Left ventricle myocardium inferior (tissue), 1 donor: ENCODE measurements around the gene KCNQ1. TPM values are rescaled to one million over a fixed set of nuclear protein-coding genes. Genes with fewer than 3 reads are reported as not detected.

Experiments
- DNase-seq: peaks from one replicate; pipeline ENCODE4 v3.0.0-alpha.2; 2020
- H3K27ac ChIP-seq: fragments of 200-600 bp; replicated peaks from 2 replicates; pipeline ENCODE4 v1.8.0; 2021
- H3K27me3 ChIP-seq: fragments of 200-600 bp; 2 replicates; pipeline ENCODE4 v1.8.0; 2021; ENCODE audit warnings: low read depth
- H3K36me3 ChIP-seq: fragments of 200-600 bp; 2 replicates; pipeline ENCODE4 v1.8.0; 2021
- H3K4me1 ChIP-seq: fragments of 200-600 bp; 2 replicates; pipeline ENCODE4 v1.8.0; 2021
- H3K4me3 ChIP-seq: fragments of 200-600 bp; 2 replicates; pipeline ENCODE4 v1.8.0; 2021; ENCODE audit warnings: mild to moderate bottlenecking, moderate library complexity
- H3K9me3 ChIP-seq: fragments of 200-600 bp; replicated peaks from 2 replicates; pipeline ENCODE4 v1.8.0; 2021
- intact Hi-C: fragments of 100-400 bp; cut with micrococcal nuclease; formaldehyde crosslinking; loops from one replicate; pipeline ENCODE4 v1.11.0; 2022
- total RNA-seq: library from RNA; stranded (reverse); fragmentation: NEBNext Ultra II Directional; extraction: Animal tissue kit (Norgen Biotek cat#: 25700); gene quantifications from one replicate; pipeline ENCODE4 v1.2.1, GENCODE V29; 2021
- TF ChIP-seq, protein P1 (sequence below): fragments of 200-600 bp; IDR thresholded peaks from 2 replicates; pipeline ENCODE4 v1.8.0; 2021; ENCODE audit warnings: antibody characterized with exemption, mild to moderate bottlenecking, borderline replicate concordance
- donor health status: DM: no; HTN: yes; CAD: no; lungs with severe emphysema.

KCNQ1 gene
- total RNA-seq, 1 donor from 2014 or later, result 41.8 TPM

GRCh38 chr11:2415171-2415570 lies 29.6 kb upstream of the KCNQ1 start:
- peaks cover 5% of the 10 kb centered on the region for H3K4me1 ChIP-seq
- H3K9me3 ChIP-seq, result no peaks in the 10 kb centered on the region
- no peak for DNase-seq
- no peak overlapping the region for H3K4me3 ChIP-seq
- no peaks in the 10 kb centered on the region for H3K36me3 ChIP-seq
- H3K27ac ChIP-seq, result no peak overlapping the region
- intact Hi-C loops, result loop anchor here (10.0 kb wide), 1 partner anchor 220 kb away; no protein-coding TSS in a partner anchor
- H3K27me3 ChIP-seq, result peaks cover 7% of the 10 kb centered on the region
- TF ChIP-seq, protein P1, sequence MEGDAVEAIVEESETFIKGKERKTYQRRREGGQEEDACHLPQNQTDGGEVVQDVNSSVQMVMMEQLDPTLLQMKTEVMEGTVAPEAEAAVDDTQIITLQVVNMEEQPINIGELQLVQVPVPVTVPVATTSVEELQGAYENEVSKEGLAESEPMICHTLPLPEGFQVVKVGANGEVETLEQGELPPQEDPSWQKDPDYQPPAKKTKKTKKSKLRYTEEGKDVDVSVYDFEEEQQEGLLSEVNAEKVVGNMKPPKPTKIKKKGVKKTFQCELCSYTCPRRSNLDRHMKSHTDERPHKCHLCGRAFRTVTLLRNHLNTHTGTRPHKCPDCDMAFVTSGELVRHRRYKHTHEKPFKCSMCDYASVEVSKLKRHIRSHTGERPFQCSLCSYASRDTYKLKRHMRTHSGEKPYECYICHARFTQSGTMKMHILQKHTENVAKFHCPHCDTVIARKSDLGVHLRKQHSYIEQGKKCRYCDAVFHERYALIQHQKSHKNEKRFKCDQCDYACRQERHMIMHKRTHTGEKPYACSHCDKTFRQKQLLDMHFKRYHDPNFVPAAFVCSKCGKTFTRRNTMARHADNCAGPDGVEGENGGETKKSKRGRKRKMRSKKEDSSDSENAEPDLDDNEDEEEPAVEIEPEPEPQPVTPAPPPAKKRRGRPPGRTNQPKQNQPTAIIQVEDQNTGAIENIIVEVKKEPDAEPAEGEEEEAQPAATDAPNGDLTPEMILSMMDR, result no peak

GRCh38 chr11:2415601-2416380 lies 29.0 kb upstream of the KCNQ1 start:
- Histone ChIP-seq H3K9me3 (no peaks in the 10 kb centered on the region), H3K27me3 (peaks cover 4% of the 10 kb centered on the region), H3K4me1 (peaks cover 11% of the 10 kb centered on the region), H3K4me3 (no peak overlapping the region), H3K27ac (no peak overlapping the region), H3K36me3 (no peaks in the 10 kb centered on the region)
- intact Hi-C loops, result loop anchor here (10.0 kb wide), 1 partner anchor 221 kb away; no protein-coding TSS in a partner anchor
- no peak for DNase-seq
- TF ChIP-seq, protein P1, result no peak

GRCh38 chr11:2416765-2417164 lies 28.0 kb upstream of the KCNQ1 start:
- Histone ChIP-seq H3K27me3 (peaks cover 10% of the 10 kb centered on the region), H3K36me3 (no peaks in the 10 kb centered on the region), H3K9me3 (no peaks in the 10 kb centered on the region), H3K4me3 (no peak overlapping the region), H3K27ac (no peak overlapping the region), H3K4me1 (peaks cover 13% of the 10 kb centered on the region)
- TF ChIP-seq, protein P1, result no peak
- intact Hi-C loops, result loop anchor here (10.0 kb wide), 1 partner anchor 222 kb away; no protein-coding TSS in a partner anchor
- DNase-seq, result no peak

- TF ChIP-seq, protein P1, result no peak
- Histone ChIP-seq H3K4me3 (no peak overlapping the region), H3K27me3 (peaks cover 22% of the 10 kb centered on the region), H3K9me3 (no peaks in the 10 kb centered on the region), H3K36me3 (no peaks in the 10 kb centered on the region), H3K27ac (no peak overlapping the region), H3K4me1 (peaks cover 13% of the 10 kb centered on the region)
- intact Hi-C loops, result loop anchor here (10.0 kb wide), 1 partner anchor 223 kb away; no protein-coding TSS in a partner anchor
- no peak for DNase-seq
Observed at GRCh38 chr11:2417856-2418692, 26.7 kb upstream of the KCNQ1 start.

DNA sequence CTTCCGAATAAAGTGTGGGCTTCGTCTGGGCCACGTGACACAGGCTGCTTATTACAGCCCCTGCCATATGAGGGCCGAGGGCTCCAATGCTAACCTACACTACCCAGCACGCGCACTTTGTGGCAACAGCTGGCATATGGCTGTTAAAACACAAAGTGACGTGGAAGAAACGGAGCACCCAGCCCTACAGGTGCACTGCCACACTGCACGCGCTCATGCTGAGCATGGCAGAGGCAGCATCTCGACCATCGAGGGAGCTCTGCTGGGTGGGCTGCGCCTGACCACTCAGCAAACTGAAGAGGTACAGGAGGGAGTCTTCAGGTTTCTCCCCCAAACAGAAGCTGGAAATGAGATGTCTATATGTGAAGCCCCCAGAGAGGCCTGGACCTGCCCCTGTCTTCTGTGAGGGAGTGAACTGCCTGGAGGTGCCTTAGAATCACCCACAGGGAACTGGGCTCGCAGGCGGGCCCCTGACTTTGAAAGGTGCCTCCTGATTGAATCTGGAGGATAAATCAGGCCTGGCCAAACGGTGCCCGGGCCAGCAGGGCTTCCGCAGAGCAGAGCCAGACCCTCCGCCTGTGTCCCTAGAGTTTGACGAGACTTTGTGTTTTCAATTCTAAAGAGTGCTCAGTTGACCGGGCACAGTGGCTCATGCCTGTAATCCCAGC lies 26.0 kb upstream of the KCNQ1 start:
- no peak overlapping the region for H3K4me3 ChIP-seq

More for the DNA sequence above, 26.0 kb upstream of the KCNQ1 start:
- Histone ChIP-seq H3K4me1 (peaks cover 13% of the 10 kb centered on the region), H3K27me3 (peaks cover 26% of the 10 kb centered on the region), H3K36me3 (no peaks in the 10 kb centered on the region), H3K27ac (no peak overlapping the region), H3K9me3 (no peaks in the 10 kb centered on the region)
- no peak for DNase-seq
- intact Hi-C loops, result loop anchor here (10.0 kb wide), 1 partner anchor 224 kb away; no protein-coding TSS in a partner anchor
- TF ChIP-seq, protein P1, result no peak
